ENCODE results near the gene NTSR1. TPM values are rescaled to one million over a fixed set of nuclear protein-coding genes. Genes with fewer than 3 reads are reported as not detected.
A peak's percentile ranks its signal among the peaks of the same experiment; 100 is the strongest.

NTSR1 gene
- total and polyA plus RNA-seq, 2 donors (not counting 1 experiment from before 2014, with no cell fraction given) = not detected

DNA sequence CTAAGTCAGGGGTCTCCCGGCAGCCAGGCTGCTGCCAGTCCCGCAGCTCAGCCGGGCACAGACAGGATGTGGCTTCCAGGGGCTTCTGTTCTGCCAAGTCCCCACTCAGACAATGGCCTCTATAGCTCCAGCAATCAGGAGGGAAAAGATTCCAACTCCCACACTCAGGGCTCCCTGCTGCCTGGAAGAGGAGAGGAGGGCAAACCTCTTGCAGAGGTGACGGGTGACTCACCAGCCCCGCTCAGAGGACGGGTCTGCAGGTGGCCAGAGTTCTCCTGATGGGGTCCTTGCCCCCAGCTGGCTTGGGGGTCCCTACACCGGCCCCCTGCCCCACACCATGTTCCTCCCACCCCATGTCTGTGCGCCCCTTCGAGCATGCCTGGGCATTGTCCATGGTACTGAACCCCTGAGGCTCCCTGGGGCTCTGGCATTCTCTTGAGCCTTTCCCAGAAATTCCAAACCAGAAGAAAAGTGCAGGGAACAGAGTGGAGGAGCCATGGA is 32.6 kb downstream of the NTSR1 start:
- Histone ChIP-seq H3K9ac (ENCODE audit: low read length) (no peak overlapping the region), H3K4me3 (ENCODE audit: control extremely low read depth in 1 of 5, extremely low read depth in 1 of 5, insufficient read depth in 1 of 5, low read depth in 2 of 5, low read length in 4 of 5) (peak overlapping the region in 1 of 5 experiments; percentile 52), H3K9me3 (ENCODE audit: control extremely low read depth in 1 of 3, control insufficient read depth in 2 of 3, insufficient read depth in 1 of 3, low read length in 2 of 3) (peaks cover 0 to 3% (median 0%) of the 10 kb centered on the region in 3 donors), H4K20me1 (ENCODE audit: control insufficient read depth, insufficient read depth, low read length, poor library complexity, severe bottlenecking) (no peaks in the 10 kb centered on the region), H3K36me3 (replicated peaks in 1 of 2; ENCODE audit: control extremely low read depth in 1 of 2, control insufficient read depth in 1 of 2, extremely low read depth in 1 of 2, insufficient read depth in 2 of 2, low read length in 1 of 2) (no peaks in the 10 kb centered on the region), H3K4me1 (ENCODE audit: control insufficient read depth in 2 of 2, insufficient read depth in 2 of 2, low read length in 2 of 2) (peaks cover 16 to 28% of the 10 kb centered on the region in 2 donors), H3K79me2 (ENCODE audit: control insufficient read depth, insufficient read depth, low read length) (no peaks in the 10 kb centered on the region), H3K27me3 (replicated peaks in 1 of 4; ENCODE audit: control extremely low read depth in 1 of 4, control insufficient read depth in 3 of 4, insufficient read depth in 4 of 4, low read length in 3 of 4) (peaks cover 0 to 3% (median 0%) of the 10 kb centered on the region in 4 experiments), H3K27ac (ENCODE audit: low read length in 2 of 2) (peak overlapping the region; percentile 75 to 77), H2AFZ (ENCODE audit: insufficient read depth, low read depth, low read length, poor library complexity, severe bottlenecking) (peak overlapping the region; percentile 71), H3K4me2 (replicated peaks; ENCODE audit: low read depth, low read length, poor library complexity, severe bottlenecking) (peak overlapping the region; percentile 76)
- POLR2A ChIA-PET = interaction anchor here (0.8 kb wide), 1 partner anchor 64 kb away, joined by 3 read pairs; no protein-coding TSS in a partner anchor
- TF ChIP-seq, protein P1, sequence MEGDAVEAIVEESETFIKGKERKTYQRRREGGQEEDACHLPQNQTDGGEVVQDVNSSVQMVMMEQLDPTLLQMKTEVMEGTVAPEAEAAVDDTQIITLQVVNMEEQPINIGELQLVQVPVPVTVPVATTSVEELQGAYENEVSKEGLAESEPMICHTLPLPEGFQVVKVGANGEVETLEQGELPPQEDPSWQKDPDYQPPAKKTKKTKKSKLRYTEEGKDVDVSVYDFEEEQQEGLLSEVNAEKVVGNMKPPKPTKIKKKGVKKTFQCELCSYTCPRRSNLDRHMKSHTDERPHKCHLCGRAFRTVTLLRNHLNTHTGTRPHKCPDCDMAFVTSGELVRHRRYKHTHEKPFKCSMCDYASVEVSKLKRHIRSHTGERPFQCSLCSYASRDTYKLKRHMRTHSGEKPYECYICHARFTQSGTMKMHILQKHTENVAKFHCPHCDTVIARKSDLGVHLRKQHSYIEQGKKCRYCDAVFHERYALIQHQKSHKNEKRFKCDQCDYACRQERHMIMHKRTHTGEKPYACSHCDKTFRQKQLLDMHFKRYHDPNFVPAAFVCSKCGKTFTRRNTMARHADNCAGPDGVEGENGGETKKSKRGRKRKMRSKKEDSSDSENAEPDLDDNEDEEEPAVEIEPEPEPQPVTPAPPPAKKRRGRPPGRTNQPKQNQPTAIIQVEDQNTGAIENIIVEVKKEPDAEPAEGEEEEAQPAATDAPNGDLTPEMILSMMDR (IDR thresholded peaks at IDR 0.05) = no peak
- TF ChIP-seq EZH2 (IDR thresholded peaks at IDR 0.05; ENCODE audit: borderline replicate concordance, insufficient read depth, low read depth, low read length, poor library complexity, severe bottlenecking) = no peak
- no peak for ATAC-seq (ENCODE audit: low read depth)
- WGBS (ENCODE audit: insufficient coverage) = 55% methylated on average over 6 of the region's 9 CpGs
- intact Hi-C loops (cut with micrococcal nuclease) = no loop called here
- CTCF ChIA-PET = no interaction called here
- no peaks in the 10 kb centered on the region for H3K9me3 Mint-ChIP-seq (ENCODE audit: insufficient read depth)
- H3K4me3 Mint-ChIP-seq = no peak overlapping the region
- DNase-seq = no peak
- peaks cover 5% of the 10 kb centered on the region for H3K27me3 Mint-ChIP-seq
- H3K27ac Mint-ChIP-seq = peak overlapping the region; percentile 94
- peaks cover 30% of the 10 kb centered on the region for H3K4me1 Mint-ChIP-seq

DNA sequence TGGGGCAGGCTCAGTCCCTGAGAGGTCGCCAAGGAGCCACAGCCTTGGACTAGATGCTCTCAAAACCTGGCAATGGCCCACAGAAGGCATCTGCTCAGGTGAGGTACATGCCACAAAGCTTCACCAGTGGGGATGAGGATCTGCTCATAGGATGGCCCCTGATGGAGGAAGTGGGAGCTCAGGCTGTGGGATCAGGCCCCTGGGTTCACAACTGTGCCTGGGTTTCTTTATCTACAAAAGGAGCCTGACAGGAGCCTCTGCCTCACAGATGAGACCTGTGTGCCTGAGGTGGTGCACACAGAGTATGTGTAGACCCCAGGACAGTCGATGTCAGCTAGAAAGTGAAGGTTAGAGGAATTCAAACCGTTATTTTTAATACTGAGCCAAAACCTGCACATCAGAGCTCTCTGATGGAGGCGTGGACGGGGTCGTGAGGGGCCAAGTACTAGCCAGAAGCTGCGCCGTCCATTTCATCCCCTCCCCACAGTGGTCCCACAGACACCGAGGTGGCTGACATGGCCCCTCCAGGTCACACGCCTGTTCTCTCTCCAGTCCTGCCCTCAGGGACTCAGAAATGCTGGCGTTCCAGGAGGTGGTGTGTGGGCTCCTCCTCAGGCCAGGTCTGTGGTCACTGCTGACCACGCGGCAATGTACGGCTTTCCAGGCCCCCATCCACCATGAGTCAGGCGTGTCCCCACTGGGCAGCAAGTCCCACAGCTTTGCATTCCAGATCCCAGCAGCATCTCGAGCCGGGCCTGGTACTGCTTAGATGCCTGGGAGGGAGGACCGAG is 33.3 kb downstream of the NTSR1 start:
- H3K79me2 ChIP-seq (ENCODE audit: control insufficient read depth, insufficient read depth, low read length) = no peaks in the 10 kb centered on the region
- Mint-ChIP-seq H3K27ac (no peak overlapping the region), H3K4me3 (no peak overlapping the region), H3K27me3 (peaks cover 5% of the 10 kb centered on the region), H3K4me1 (peaks cover 26% of the 10 kb centered on the region), H3K9me3 (ENCODE audit: insufficient read depth) (no peaks in the 10 kb centered on the region)
- H3K4me2 ChIP-seq (replicated peaks; ENCODE audit: low read depth, low read length, poor library complexity, severe bottlenecking) = peak overlapping the region; percentile 76
- no peak overlapping the region for H3K4me3 ChIP-seq (ENCODE audit: control extremely low read depth in 1 of 5, extremely low read depth in 1 of 5, insufficient read depth in 1 of 5, low read depth in 2 of 5, low read length in 4 of 5)
- no peaks in the 10 kb centered on the region for H4K20me1 ChIP-seq (ENCODE audit: control insufficient read depth, insufficient read depth, low read length, poor library complexity, severe bottlenecking)
- ChIA-PET POLR2A (no interaction called here), CTCF (no interaction called here)
- peaks cover 16 to 28% of the 10 kb centered on the region in 2 donors for H3K4me1 ChIP-seq (ENCODE audit: control insufficient read depth in 2 of 2, insufficient read depth in 2 of 2, low read length in 2 of 2)
- intact Hi-C loops (cut with micrococcal nuclease) = no loop called here
- TF ChIP-seq EZH2 (IDR thresholded peaks at IDR 0.05; ENCODE audit: borderline replicate concordance, insufficient read depth, low read depth, low read length, poor library complexity, severe bottlenecking) = no peak
- TF ChIP-seq, protein P1 (IDR thresholded peaks at IDR 0.05) = no peak
- no peak for ATAC-seq (ENCODE audit: low read depth)
- H3K36me3 ChIP-seq (replicated peaks in 1 of 2; ENCODE audit: control extremely low read depth in 1 of 2, control insufficient read depth in 1 of 2, extremely low read depth in 1 of 2, insufficient read depth in 2 of 2, low read length in 1 of 2) = no peaks in the 10 kb centered on the region
- no peak overlapping the region for H3K27ac ChIP-seq (ENCODE audit: low read length in 2 of 2)
- no peak overlapping the region for H2AFZ ChIP-seq (ENCODE audit: insufficient read depth, low read depth, low read length, poor library complexity, severe bottlenecking)
- H3K9me3 ChIP-seq (ENCODE audit: control extremely low read depth in 1 of 3, control insufficient read depth in 2 of 3, insufficient read depth in 1 of 3, low read length in 2 of 3) = peaks cover 0 to 3% (median 0%) of the 10 kb centered on the region in 3 donors
- 96% methylated on average over 17 of the region's 18 CpGs for WGBS (ENCODE audit: insufficient coverage)
- H3K9ac ChIP-seq (ENCODE audit: low read length) = no peak overlapping the region
- DNase-seq = no peak
- peaks cover 0 to 3% (median 0%) of the 10 kb centered on the region in 4 experiments for H3K27me3 ChIP-seq (replicated peaks in 1 of 4; ENCODE audit: control extremely low read depth in 1 of 4, control insufficient read depth in 3 of 4, insufficient read depth in 4 of 4, low read length in 3 of 4)

Data from B cell (primary cell).